Mesodermal cell (in vitro differentiated cells): Measurements from ENCODE around the gene IGFBP4.

ENCODE experiments used
- H3K27ac ChIP-seq: 2 replicates; pipeline ENCODE4 v1.7.0; 2013; ENCODE audit warnings: mild to moderate bottlenecking, low read depth, low read length, moderate library complexity; ENCODE audit not compliant: severe bottlenecking
- H3K36me3 ChIP-seq: 2 replicates; pipeline ENCODE4 v1.7.1; 2013; ENCODE audit warnings: mild to moderate bottlenecking, low read length, moderate library complexity; ENCODE audit not compliant: control insufficient read depth, insufficient read depth
- H3K4me1 ChIP-seq: one replicate; pipeline ENCODE4 v1.7.1; 2013; ENCODE audit warnings: mild to moderate bottlenecking, low read length; ENCODE audit not compliant: insufficient read depth, control insufficient read depth, poor library complexity, severe bottlenecking
- H3K4me3 ChIP-seq: 2 replicates; pipeline ENCODE4 v1.7.0; 2013; ENCODE audit warnings: low read length, control low read depth, mild to moderate bottlenecking; ENCODE audit not compliant: insufficient read depth, poor library complexity, severe bottlenecking; ENCODE audit errors: extremely low read depth
- H3K9me3 ChIP-seq: 2 replicates; pipeline ENCODE4 v1.7.1; 2013; ENCODE audit warnings: mild to moderate bottlenecking, low read length, moderate library complexity; ENCODE audit not compliant: control insufficient read depth
- WGBS, 2 experiments: methylation state at CpG; one replicate each; pipeline ENCODE4 v1.1.5; 2013; ENCODE audit warnings: missing lambda C conversion rate in 2 of 2; ENCODE audit not compliant: insufficient coverage in 2 of 2; 5-methylcytosine and 5-hydroxymethylcytosine counted together

The IGFBP4 gene

DNA sequence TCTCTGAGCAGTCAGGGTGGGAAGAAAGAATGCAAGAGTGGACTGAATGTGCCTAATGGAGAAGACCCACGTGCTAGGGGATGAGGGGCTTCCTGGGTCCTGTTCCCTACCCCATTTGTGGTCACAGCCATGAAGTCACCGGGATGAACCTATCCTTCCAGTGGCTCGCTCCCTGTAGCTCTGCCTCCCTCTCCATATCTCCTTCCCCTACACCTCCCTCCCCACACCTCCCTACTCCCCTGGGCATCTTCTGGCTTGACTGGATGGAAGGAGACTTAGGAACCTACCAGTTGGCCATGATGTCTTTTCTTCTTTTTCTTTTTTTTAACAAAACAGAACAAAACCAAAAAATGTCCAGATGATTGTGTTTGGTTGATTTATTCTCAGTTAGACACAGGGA lies 14.1 kb downstream of the IGFBP4 start:
- 92 to 94% methylated on average over 2 to 3 of the region's 3 CpGs for WGBS, 2 experiments
- H3K4me3 ChIP-seq: no peak overlapping the region
- H3K9me3 ChIP-seq: no peaks in the 10 kb centered on the region
- H3K27ac ChIP-seq: no peak overlapping the region
- peaks cover 55% of the 10 kb centered on the region for H3K36me3 ChIP-seq
- peaks cover 41% of the 10 kb centered on the region for H3K4me1 ChIP-seq

DNA sequence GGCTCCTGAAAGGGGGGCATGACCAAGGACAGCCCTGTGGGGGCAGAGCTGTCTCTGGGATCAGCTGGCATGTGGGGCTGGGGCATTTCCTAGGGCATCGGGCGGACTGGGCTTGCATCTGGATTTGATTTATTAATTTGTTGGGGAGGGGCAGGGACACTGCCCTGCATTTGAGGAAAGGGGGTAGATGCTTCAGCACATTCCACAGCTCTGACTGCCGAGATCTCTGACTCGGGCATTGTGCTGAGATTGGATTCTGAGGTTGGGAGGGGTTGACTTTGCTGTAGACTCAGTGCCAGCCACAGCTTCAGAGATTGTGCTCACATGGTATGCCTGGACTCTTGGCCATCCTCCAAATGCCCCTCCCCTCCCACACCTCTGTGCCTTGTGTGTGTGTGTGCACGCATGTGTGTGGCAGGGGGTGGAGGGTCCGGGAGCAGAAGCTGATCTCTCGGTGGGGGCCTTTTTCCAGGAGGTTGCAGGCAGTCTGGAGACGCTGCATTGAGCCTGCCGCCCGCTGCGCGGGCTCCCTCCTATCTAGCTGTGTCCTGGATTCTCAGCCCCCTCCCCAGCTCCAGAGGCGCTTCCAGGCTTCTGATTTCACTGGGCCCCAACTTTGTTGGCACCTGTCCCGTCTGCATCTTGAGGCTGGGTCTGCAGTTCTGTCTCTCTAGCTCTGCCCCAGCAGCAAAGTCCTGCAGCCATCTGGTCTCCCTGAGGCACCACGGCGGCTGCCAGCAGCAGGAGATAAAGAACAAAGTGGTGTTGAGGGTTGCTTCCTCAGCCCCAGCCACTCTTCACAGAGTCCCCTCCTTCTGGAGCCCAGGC lies 14.9 kb downstream of the IGFBP4 start:
- no peaks in the 10 kb centered on the region for H3K9me3 ChIP-seq
- peak overlapping the region; percentile 64 for H3K27ac ChIP-seq
- H3K4me3 ChIP-seq: no peak overlapping the region
- 80 to 83% methylated on average over 9 to 11 of the region's 16 CpGs for WGBS, 2 experiments
- peaks cover 42% of the 10 kb centered on the region for H3K4me1 ChIP-seq
- peaks cover 47% of the 10 kb centered on the region for H3K36me3 ChIP-seq

GRCh38 chr17:40458851-40459482 lies 15.7 kb downstream of the IGFBP4 start:
- peak overlapping the region; percentile 64 for H3K27ac ChIP-seq
- WGBS, 2 experiments: 95 to 98% methylated on average over 11 of the region's 12 CpGs
- no peaks in the 10 kb centered on the region for H3K9me3 ChIP-seq
- peaks cover 39% of the 10 kb centered on the region for H3K36me3 ChIP-seq
- H3K4me1 ChIP-seq: peaks cover 43% of the 10 kb centered on the region
- no peak overlapping the region for H3K4me3 ChIP-seq

- Histone ChIP-seq H3K4me1 (peaks cover 43% of the 10 kb centered on the region), H3K4me3 (no peak overlapping the region), H3K27ac (no peak overlapping the region), H3K9me3 (no peaks in the 10 kb centered on the region), H3K36me3 (peaks cover 29% of the 10 kb centered on the region)
- WGBS, 2 experiments: 97 to 100% methylated on average over 2 to 4 of the region's 8 CpGs
Observed at GRCh38 chr17:40459636-40460603, 16.7 kb downstream of the IGFBP4 start.

DNA sequence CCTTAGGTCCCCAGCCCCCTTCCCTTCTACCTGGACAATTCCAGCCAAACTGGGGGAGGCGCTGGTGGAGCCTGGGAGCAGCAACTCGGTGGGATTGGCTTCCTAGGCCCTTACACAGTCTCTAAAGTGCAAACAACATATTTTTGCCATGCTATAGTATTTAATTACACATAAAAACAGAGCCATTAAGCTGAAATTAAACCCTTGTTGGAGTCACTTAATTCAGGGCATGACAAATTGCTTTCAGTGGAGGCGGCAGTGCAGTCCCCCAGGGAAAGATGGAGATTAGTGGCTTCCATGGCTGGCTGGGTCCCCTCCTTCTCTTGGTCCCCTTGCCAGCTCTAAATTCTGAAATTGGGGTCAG lies 17.3 kb downstream of the IGFBP4 start:
- H3K9me3 ChIP-seq: no peaks in the 10 kb centered on the region
- H3K27ac ChIP-seq: no peak overlapping the region
- no peak overlapping the region for H3K4me3 ChIP-seq
- H3K4me1 ChIP-seq: peaks cover 43% of the 10 kb centered on the region
- WGBS, 2 experiments: 96 to 100% methylated on average over 1 to 3 of the region's 3 CpGs
- peaks cover 23% of the 10 kb centered on the region for H3K36me3 ChIP-seq

GRCh38 chr17:40460968-40461731 lies 17.9 kb downstream of the IGFBP4 start:
- H3K27ac ChIP-seq: peak overlapping the region; percentile 17
- H3K4me3 ChIP-seq: no peak overlapping the region
- 95 to 100% methylated on average over 6 of the region's 9 CpGs for WGBS, 2 experiments
- H3K4me1 ChIP-seq: peaks cover 43% of the 10 kb centered on the region
- no peaks in the 10 kb centered on the region for H3K9me3 ChIP-seq
- H3K36me3 ChIP-seq: peaks cover 17% of the 10 kb centered on the region

DNA sequence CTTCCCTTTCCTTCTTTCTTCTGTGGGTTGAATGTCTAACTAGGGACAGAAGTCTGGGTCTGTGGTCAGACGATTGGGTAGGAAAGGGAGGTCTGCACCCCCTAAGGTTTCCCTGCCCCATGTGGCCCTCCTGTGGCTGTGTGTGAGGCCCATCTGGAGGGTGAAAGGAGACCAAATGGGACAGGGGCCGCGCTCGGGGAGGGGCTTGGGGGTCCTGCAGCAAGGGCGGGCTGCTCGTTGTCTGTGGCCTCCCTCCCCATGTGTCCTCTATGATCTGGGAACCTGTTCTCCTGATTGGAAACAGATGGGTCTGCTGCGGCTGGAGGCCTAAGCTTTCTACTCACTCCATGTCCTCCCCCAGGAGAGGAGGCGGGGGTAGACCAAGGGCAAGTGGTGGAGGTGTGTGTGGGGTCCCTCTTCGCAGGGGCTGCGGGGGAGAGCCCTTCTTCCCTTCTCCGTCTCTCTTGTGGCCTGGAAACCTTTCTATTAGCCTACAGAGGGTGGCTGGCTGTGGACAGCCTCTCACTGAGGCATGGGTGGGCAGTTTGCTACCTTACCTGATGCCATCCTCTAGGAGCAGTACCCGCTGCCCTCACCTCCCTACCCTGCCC lies 18.6 kb downstream of the IGFBP4 start:
- WGBS, 2 experiments: 83 to 88% methylated on average over 6 to 7 of the region's 12 CpGs
- H3K9me3 ChIP-seq: no peaks in the 10 kb centered on the region
- H3K36me3 ChIP-seq: peaks cover 11% of the 10 kb centered on the region
- H3K4me1 ChIP-seq: peaks cover 43% of the 10 kb centered on the region
- no peak overlapping the region for H3K4me3 ChIP-seq
- H3K27ac ChIP-seq: peak overlapping the region; percentile 17

DNA sequence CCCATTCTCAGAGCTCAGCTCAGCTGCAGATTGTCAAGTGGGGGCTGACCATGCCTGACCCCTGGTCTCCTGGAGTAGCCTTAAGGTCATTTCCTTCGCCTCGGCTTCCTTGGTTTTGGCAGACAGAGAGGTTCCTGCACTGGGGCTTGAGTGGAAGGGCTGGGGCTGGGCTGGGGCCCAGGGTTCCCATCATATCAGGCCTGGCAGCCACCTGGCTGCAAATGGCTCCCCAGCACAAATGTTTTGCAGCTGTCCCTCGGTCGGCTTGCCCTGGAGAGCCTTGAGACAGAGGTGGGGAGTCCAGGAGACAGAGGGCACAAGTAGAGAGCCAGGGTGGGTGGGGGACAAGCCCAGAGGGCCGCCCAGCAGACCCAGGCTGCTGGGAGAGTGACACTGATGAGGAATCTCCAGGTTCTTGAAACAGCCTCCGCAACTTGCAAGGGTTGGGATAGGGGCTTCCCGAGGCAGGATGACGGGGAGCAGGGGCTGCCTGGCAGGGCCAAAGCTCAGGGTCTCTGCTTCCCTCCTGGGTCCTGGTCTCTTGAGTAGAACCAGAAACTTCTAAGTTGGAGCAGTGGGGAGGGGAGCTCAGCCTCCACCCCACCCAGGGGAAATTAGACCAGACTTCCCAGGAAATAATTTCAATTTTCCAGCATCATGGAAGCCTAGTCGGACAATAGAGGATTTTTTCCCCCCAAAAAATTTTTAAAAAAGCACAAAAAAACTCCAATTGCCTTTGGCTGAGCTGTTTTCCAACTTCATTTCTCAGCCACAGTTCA lies 19.3 kb downstream of the IGFBP4 start:
- Histone ChIP-seq H3K9me3 (no peaks in the 10 kb centered on the region), H3K36me3 (peaks cover 4% of the 10 kb centered on the region), H3K4me3 (no peak overlapping the region), H3K4me1 (peaks cover 37% of the 10 kb centered on the region), H3K27ac (peak overlapping the region; percentile 42)
- WGBS, 2 experiments: 82 to 85% methylated on average over 7 to 8 of the region's 9 CpGs

DNA sequence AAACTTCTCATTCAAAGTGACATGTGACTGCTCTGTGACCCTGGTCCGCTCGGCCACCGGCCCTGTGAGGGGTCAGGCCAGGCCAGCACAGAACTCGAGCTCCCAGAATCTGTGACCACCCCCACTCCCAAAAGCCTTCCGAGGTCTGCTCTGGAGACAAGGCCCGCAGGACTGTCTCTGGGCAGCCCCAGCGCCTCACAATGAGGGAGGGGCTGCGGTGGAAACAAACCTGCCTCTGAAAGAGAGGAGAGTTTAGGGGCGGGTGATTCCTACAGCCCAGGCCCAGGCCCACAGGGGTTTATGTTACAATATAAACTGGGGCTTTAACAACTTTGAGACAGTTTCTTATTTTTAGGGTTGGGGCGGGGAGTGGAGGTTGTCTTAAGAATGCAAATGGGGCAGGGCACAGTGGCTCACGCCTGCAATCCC lies 19.9 kb downstream of the IGFBP4 start:
- 47 to 49% methylated on average over 9 of the region's 11 CpGs for WGBS, 2 experiments
- H3K4me3 ChIP-seq: no peak overlapping the region
- no peaks in the 10 kb centered on the region for H3K36me3 ChIP-seq
- no peaks in the 10 kb centered on the region for H3K9me3 ChIP-seq
- H3K27ac ChIP-seq: peak overlapping the region; percentile 42
- peaks cover 31% of the 10 kb centered on the region for H3K4me1 ChIP-seq
